PC-9 (cell line): ENCODE measurements around the gene AHI1. TPM values are rescaled to one million over a fixed set of nuclear protein-coding genes. Genes with fewer than 3 reads are reported as not detected.

Experiments
- BruUV-seq: library from RNA; stranded (reverse); fragments of 400-500 nt; replicated peaks from 2 replicates; lab custom pipeline; 2021; lab: Mats Ljungman, UMichigan
- CTCF ChIA-PET: fragments of 300-600 bp; sonication (Branson Sonifier 250); formaldehyde crosslinking; loops from one replicate; lab custom pipeline; 2022; ENCODE audit warnings: antibody characterized with exemption; lab: Charles Lee
- POLR2A ChIA-PET: fragments of 300-600 bp; sonication (Branson Sonifier 250); formaldehyde crosslinking; loops from one replicate; lab custom pipeline; 2022; ENCODE audit warnings: antibody characterized with exemption; ENCODE audit not compliant: unreplicated experiment; lab: Charles Lee
- DNase-seq, 2 experiments: peaks; one replicate each; pipeline versions ENCODE4 v3.0.0 to v3.0.0-alpha.2; 2015 to 2022; ENCODE audit warnings: mixed read lengths in 1 of 2
- H2AFZ ChIP-seq: fragments of 200-600 bp; sonication (generic); 2 replicates; pipeline ENCODE4 v1.8.1; 2017; ENCODE audit warnings: antibody characterized with exemption
- H3F3A ChIP-seq: fragments of 200-600 bp; sonication (generic); 2 replicates; pipeline ENCODE4 v1.8.1; 2017; ENCODE audit warnings: antibody characterized with exemption, mild to moderate bottlenecking, low read depth; ENCODE audit not compliant: insufficient read depth
- H3K27ac ChIP-seq: fragments of 200-600 bp; sonication (generic); 2 replicates; pipeline ENCODE4 v1.6.1; 2016; ENCODE audit warnings: mixed run types
- H3K27me3 ChIP-seq: fragments of 200-600 bp; sonication (generic); 2 replicates; pipeline ENCODE4 v1.6.1; 2016; ENCODE audit warnings: low read depth, mixed run types; ENCODE audit not compliant: insufficient read depth
- H3K36me3 ChIP-seq: fragments of 200-600 bp; sonication (generic); 2 replicates; pipeline ENCODE4 v1.6.1; 2016; ENCODE audit warnings: low read depth, mixed run types
- H3K4me1 ChIP-seq: fragments of 200-600 bp; sonication (generic); replicated peaks from 2 replicates; pipeline ENCODE4 v1.6.1; 2016; ENCODE audit warnings: mixed run types; ENCODE audit not compliant: insufficient read depth
- H3K4me2 ChIP-seq: fragments of 200-600 bp; sonication (generic); 2 replicates; pipeline ENCODE4 v1.6.1; 2017; ENCODE audit warnings: mixed run types
- H3K4me3 ChIP-seq: fragments of 200-600 bp; sonication (generic); 2 replicates; pipeline ENCODE4 v1.6.1; 2016; ENCODE audit warnings: mixed run types
- H3K79me2 ChIP-seq: fragments of 200-600 bp; sonication (generic); 2 replicates; pipeline ENCODE4 v1.6.1; 2017; ENCODE audit warnings: low read depth, mixed run types
- H3K9me2 ChIP-seq: fragments of 200-600 bp; sonication (generic); 2 replicates; pipeline ENCODE4 v1.8.1; 2017; ENCODE audit warnings: mild to moderate bottlenecking; ENCODE audit not compliant: insufficient read depth
- H3K9me3 ChIP-seq: fragments of 200-600 bp; sonication (generic); 2 replicates; pipeline ENCODE4 v1.8.1; 2016; ENCODE audit warnings: low read depth; ENCODE audit not compliant: insufficient read depth
- H4K20me1 ChIP-seq: fragments of 200-600 bp; sonication (generic); 2 replicates; pipeline ENCODE4 v1.8.1; 2017; ENCODE audit not compliant: insufficient read depth
- CTCF ChIP-seq: fragments of 200-600 bp; sonication (generic); conservative IDR thresholded peaks from 2 replicates; pipeline ENCODE4 v1.6.1; 2017; ENCODE audit warnings: mixed run types, antibody characterized with exemption, mild to moderate bottlenecking, moderate library complexity
- EZH2 ChIP-seq: fragments of 200-600 bp; sonication (generic); IDR thresholded peaks from 2 replicates; pipeline ENCODE4 v1.8.0; 2017; ENCODE audit warnings: antibody characterized with exemption, low read depth
- intact Hi-C: fragments of 100-400 bp; cut with micrococcal nuclease; formaldehyde crosslinking; loops from one replicate; pipeline ENCODE4 v1.10.0; 2022; ENCODE audit not compliant: unreplicated experiment
- total RNA-seq: library from RNA; stranded (reverse); gene quantifications from 2 replicates; pipeline ENCODE4 v1.2.3, GENCODE V29; 2021

The AHI1 gene
- total RNA-seq, 1 experiment from 2014 or later = 19.9 TPM

GRCh38 chr6:135324531-135324930 is 173.0 kb downstream of the AHI1 start:
- Histone ChIP-seq H3K27me3 (no peaks in the 10 kb centered on the region), H3F3A (no peaks in the 10 kb centered on the region), H3K9me3 (no peaks in the 10 kb centered on the region), H3K27ac (no peak overlapping the region), H4K20me1 (no peaks in the 10 kb centered on the region), H3K4me3 (no peak overlapping the region), H3K79me2 (no peaks in the 10 kb centered on the region), H2AFZ (no peak overlapping the region), H3K36me3 (no peaks in the 10 kb centered on the region), H3K4me1 (no peaks in the 10 kb centered on the region), H3K9me2 (no peaks in the 10 kb centered on the region), H3K4me2 (no peak overlapping the region)
- no TSS peak for BruUV-seq
- CTCF ChIA-PET = no interaction called here
- no peak for DNase-seq
- TF ChIP-seq CTCF (no peak), EZH2 (no peak)
- POLR2A ChIA-PET = no interaction called here
- intact Hi-C loops = no loop called here

- Histone ChIP-seq H3K4me2 (no peak overlapping the region), H3K27ac (no peak overlapping the region), H3K36me3 (no peaks in the 10 kb centered on the region), H3K9me3 (no peaks in the 10 kb centered on the region), H3K79me2 (no peaks in the 10 kb centered on the region), H2AFZ (no peak overlapping the region), H3F3A (no peaks in the 10 kb centered on the region), H3K4me1 (no peaks in the 10 kb centered on the region), H4K20me1 (no peaks in the 10 kb centered on the region), H3K27me3 (no peaks in the 10 kb centered on the region), H3K9me2 (no peaks in the 10 kb centered on the region), H3K4me3 (no peak overlapping the region)
- TF ChIP-seq CTCF = no peak
- no peak for TF ChIP-seq EZH2
- ChIA-PET CTCF (no interaction called here), POLR2A (no interaction called here)
- intact Hi-C loops = no loop called here
- DNase-seq = no peak
- no TSS peak for BruUV-seq
Measured at GRCh38 chr6:135323979-135324378, 173.6 kb downstream of the AHI1 start.

DNA sequence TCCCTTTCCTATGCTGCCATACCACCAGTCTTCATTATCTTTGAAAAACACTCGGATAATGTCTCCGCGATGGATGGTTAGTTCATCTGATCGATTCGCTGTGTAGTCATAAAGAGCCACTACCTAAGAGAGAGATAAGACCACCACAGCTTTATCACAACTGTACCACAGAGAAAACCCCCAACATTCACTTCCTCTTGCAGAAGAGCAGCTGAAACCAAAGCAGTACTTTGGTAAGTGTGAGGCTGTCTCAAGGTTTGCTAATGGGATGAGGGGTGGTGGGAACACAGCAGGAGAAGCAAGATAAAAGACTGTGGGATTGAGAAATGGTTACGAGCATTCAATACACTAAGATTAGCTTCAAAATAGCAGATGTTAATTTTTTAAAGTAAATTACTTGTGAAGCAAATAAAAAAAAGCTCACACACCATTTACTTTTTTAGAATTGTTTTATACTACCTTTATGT is 174.3 kb downstream of the AHI1 start:
- no peaks in the 10 kb centered on the region for H3K4me1 ChIP-seq
- no peaks in the 10 kb centered on the region for H3K9me3 ChIP-seq
- TF ChIP-seq EZH2 = no peak
- TF ChIP-seq CTCF = no peak
- no peak for DNase-seq
- BruUV-seq = no TSS peak
- intact Hi-C loops = no loop called here
- no peaks in the 10 kb centered on the region for H4K20me1 ChIP-seq
- no peak overlapping the region for H3K4me3 ChIP-seq
- no peak overlapping the region for H3K4me2 ChIP-seq
- POLR2A ChIA-PET = no interaction called here
- no peak overlapping the region for H2AFZ ChIP-seq
- no peaks in the 10 kb centered on the region for H3F3A ChIP-seq
- no peaks in the 10 kb centered on the region for H3K36me3 ChIP-seq
- CTCF ChIA-PET = no interaction called here
- no peaks in the 10 kb centered on the region for H3K27me3 ChIP-seq
- no peak overlapping the region for H3K27ac ChIP-seq
- no peaks in the 10 kb centered on the region for H3K9me2 ChIP-seq
- H3K79me2 ChIP-seq = no peaks in the 10 kb centered on the region
